K562 (cell line): Measurements from ENCODE around the gene PTPN18. TPM values are rescaled to one million over a fixed set of nuclear protein-coding genes. Genes with fewer than 3 reads are reported as not detected.
A peak's percentile ranks its signal among the peaks of the same experiment; 100 is the strongest.

ENCODE experiments used
- ATF1 ChIP-seq, 2 experiments: fragments of 450-650 bp in 1 of 2; IDR thresholded peaks; 2 replicates each; pipeline ENCODE4 v1.6.1; 2016; ENCODE audit warnings: missing compliant biosample characterization in 1 of 2, missing genetic modification characterization in 1 of 2
- CCNT2 ChIP-seq: IDR thresholded peaks from 2 replicates; pipeline ENCODE4 v1.6.1; 2011; ENCODE audit warnings: borderline replicate concordance, low read depth, mild to moderate bottlenecking, moderate library complexity, mixed read lengths, low read length; ENCODE audit not compliant: insufficient read length; ENCODE audit errors: extremely low read depth
- CTBP1 ChIP-seq: fragments of 450-650 bp; IDR thresholded peaks from 2 replicates; pipeline ENCODE4 v1.6.1; 2016; ENCODE audit warnings: borderline replicate concordance
- E2F3 ChIP-seq: fragments of 250-450 bp; sonication (Bioruptor Pico); IDR thresholded peaks from 2 replicates; pipeline ENCODE4 v1.4.0; 2020; ENCODE audit warnings: mild to moderate bottlenecking
- GTF2A2 ChIP-seq: IDR thresholded peaks from 2 replicates; pipeline ENCODE4 v1.6.1; 2016; ENCODE audit warnings: mild to moderate bottlenecking, missing genetic modification characterization, missing compliant biosample characterization
- HLTF ChIP-seq: fragments of 450-650 bp; IDR thresholded peaks from 2 replicates; pipeline ENCODE4 v1.6.1; 2016
- HNRNPL ChIP-seq: fragments of 200-400 bp; formaldehyde crosslinking; IDR thresholded peaks from 2 replicates; pipeline ENCODE4 v1.6.1; 2017; ENCODE audit warnings: low read depth, mild to moderate bottlenecking, low read length
- KDM5B ChIP-seq: fragments of 200-600 bp; sonication (generic); IDR thresholded peaks from 2 replicates; pipeline ENCODE4 v1.6.1; 2012; ENCODE audit warnings: low read depth, mild to moderate bottlenecking, moderate library complexity, low read length, control low read depth, inconsistent platforms; ENCODE audit not compliant: insufficient replicate concordance
- L3MBTL2 ChIP-seq: fragments of 450-650 bp; IDR thresholded peaks from 2 replicates; pipeline ENCODE4 v1.6.1; 2016; ENCODE audit warnings: mild to moderate bottlenecking, moderate library complexity
- LARP7 ChIP-seq: fragments of 450-650 bp; IDR thresholded peaks from 2 replicates; pipeline ENCODE4 v1.6.1; 2016
- MEIS2 ChIP-seq: fragments of 450-650 bp; IDR thresholded peaks from 2 replicates; pipeline ENCODE4 v1.6.1; 2014; ENCODE audit warnings: mild to moderate bottlenecking; ENCODE audit not compliant: partially characterized antibody
- NFIX ChIP-seq: fragments of 250-450 bp; sonication (Bioruptor Pico); IDR thresholded peaks from 2 replicates; pipeline ENCODE4 v1.4.0; 2020; ENCODE audit warnings: low read depth, mild to moderate bottlenecking, moderate library complexity
- POLR2AphosphoS5 ChIP-seq: IDR thresholded peaks from 2 replicates; pipeline ENCODE4 v1.6.1; 2011; ENCODE audit warnings: mild to moderate bottlenecking, low read depth, low read length, moderate library complexity; ENCODE audit not compliant: control insufficient read depth, insufficient read depth
- POLR3G ChIP-seq: IDR thresholded peaks from 2 replicates; pipeline ENCODE4 v1.6.1; 2011; ENCODE audit not compliant: insufficient read length, insufficient replicate concordance; ENCODE audit errors: extremely low read depth
- RREB1 ChIP-seq: fragments of 250-450 bp; sonication (Bioruptor Pico); IDR thresholded peaks from 2 replicates; pipeline ENCODE4 v1.4.0; 2020
- SAFB ChIP-seq: fragments of 200-400 bp; formaldehyde crosslinking; IDR thresholded peaks from 2 replicates; pipeline ENCODE4 v1.6.1; 2017; ENCODE audit warnings: low read depth, low read length, borderline replicate concordance
- SIN3B ChIP-seq: fragments of 450-650 bp; IDR thresholded peaks from 2 replicates; pipeline ENCODE4 v1.6.1; 2017; ENCODE audit warnings: low read depth, mild to moderate bottlenecking, moderate library complexity
- STAG1 ChIP-seq: sonication (generic); formaldehyde crosslinking; IDR thresholded peaks from 2 replicates; pipeline ENCODE4 v1.5.0; 2020; ENCODE audit warnings: missing genetic modification reagents, borderline replicate concordance
- TARDBP ChIP-seq: fragments of 450-650 bp; IDR thresholded peaks from 2 replicates; pipeline ENCODE4 v1.6.1; 2016
- TOE1 ChIP-seq, 2 experiments: fragments of 450-650 bp in 1 of 2; sonication (generic) in 1 of 2; formaldehyde crosslinking in 1 of 2; IDR thresholded peaks; 2 replicates each; pipeline versions ENCODE4 v1.7.1 to v1.8.0; 2016 to 2022; ENCODE audit warnings: borderline replicate concordance in 2 of 2, mild to moderate bottlenecking in 2 of 2, antibody characterized with exemption in 1 of 2, inconsistent platforms in 1 of 2, low read depth in 1 of 2, missing genetic modification reagents in 1 of 2, moderate library complexity in 1 of 2
- ZKSCAN1 ChIP-seq: fragments of 150-350 bp; IDR thresholded peaks from 2 replicates; pipeline ENCODE4 v1.6.1; 2016; ENCODE audit warnings: low read depth, low read length
- ZNF24 ChIP-seq: fragments of 450-650 bp; IDR thresholded peaks from 2 replicates; pipeline ENCODE4 v1.6.1; 2016
- polyA plus RNA-seq, 8 experiments: library from polyadenylated mRNA; depleted of rRNA in 4 of 8; stranded (reverse) in 5 of 8; unstranded in 3 of 8; fragments of >200 nt; fragmentation: Nextera tagmentation in 2 of 8; fragmentation: Illumina TruSeq in 1 of 8; extraction: Ambion mirVana in 2 of 8; extraction: Trizol in 1 of 8; gene quantifications; 2 replicates each; pipeline versions ENCODE4 v1.2.1 to v1.2.3, GENCODE V29; 2011 to 2014; ENCODE audit warnings: inconsistent platforms in 1 of 8, missing spikeins in 1 of 8
- total RNA-seq, 7 experiments: library from RNA; depleted of rRNA in 6 of 7; stranded (reverse); fragments of >200 nt in 6 of 7; fragmentation: Illumina TruSeq in 2 of 7; extraction: Trizol in 2 of 7; gene quantifications; 2 replicates each; pipeline versions ENCODE4 v1.2.1 to v1.2.3, GENCODE V29; 2011 to 2021; ENCODE audit warnings: low replicate concordance in 1 of 7

PTPN18 gene
- total and polyA plus RNA-seq, 9 of the 15 experiments (the other 6 are each of a cell fraction or from before 2014, with no cell fraction given) = 11.6 to 90.7 (median 49.6) TPM

GRCh38 chr2:130355578-130356431, at the start of gene PTPN18 (continued):
- TF ChIP-seq TOE1 (IDR thresholded peaks at IDR 0.05; ENCODE audit: borderline replicate concordance) (0 out of 2 replicates have a peak, but pooled peaks have one; percentile 30), TOE1 (CRISPR knock-in tag; IDR thresholded peaks at IDR 0.05; ENCODE audit: borderline replicate concordance, low read depth) (no peak), RREB1 (0 out of 2 replicates have a peak, but pooled peaks have one; percentile 17), CCNT2 (peak; percentile 77), SAFB (0 out of 2 replicates have a peak, but pooled peaks have one; percentile 41), ZNF24 (peak; percentile 72; the same call in 1 of the 2 replicates), NFIX (CRISPR knock-in tag) (no peak), CTBP1 (peak; percentile 100), SIN3B (peak; percentile 50), MEIS2 (peak; percentile 6), TARDBP (peak; percentile 85; the same call in 1 of the 2 replicates), GTF2A2 (tag) (no peak), HNRNPL (peak; percentile 62; the same call in 1 of the 2 replicates), KDM5B (peak; percentile 79), HLTF (peak; percentile 23; the same call in 1 of the 2 replicates), LARP7 (no peak), L3MBTL2 (peak; percentile 85), ATF1 (CRISPR knock-in tag; IDR thresholded peaks at IDR 0.05) (0 out of 2 replicates have a peak, but pooled peaks have one; percentile 21), ATF1 (tag; IDR thresholded peaks at IDR 0.05) (peak; percentile 55), E2F3 (CRISPR knock-in tag) (0 out of 2 replicates have a peak, but pooled peaks have one; percentile 69), STAG1 (CRISPR knock-in tag) (no peak), POLR2AphosphoS5 (peak; percentile 68), POLR3G (no peak), ZKSCAN1 (0 out of 2 replicates have a peak, but pooled peaks have one; percentile 16)
